Trophoblast cell (in vitro differentiated cells and primary cell): ENCODE measurements around the gene MED23.
"Not testable (repeated sequence)": the region's sequence is repeated elsewhere in the genome, so short reads cannot be mapped to it uniquely, and the experiment has no call there.

Source experiments
- DNase-seq, 2 donors: peaks; one replicate each; pipeline ENCODE4 v3.0.0-alpha.2; 2016
- H2AFZ ChIP-seq: 2 replicates; pipeline ENCODE4 v1.6.1; 2013; ENCODE audit warnings: low read length, moderate library complexity, mild to moderate bottlenecking; ENCODE audit not compliant: insufficient read depth, poor library complexity
- H2AK5ac ChIP-seq: 2 replicates; pipeline ENCODE4 v1.6.1; 2013; ENCODE audit warnings: mild to moderate bottlenecking, low read length
- H2BK120ac ChIP-seq: 2 replicates; pipeline ENCODE4 v1.6.1; 2013; ENCODE audit warnings: low read length, mild to moderate bottlenecking, moderate library complexity; ENCODE audit not compliant: insufficient read depth, poor library complexity
- H2BK12ac ChIP-seq: 2 replicates; pipeline ENCODE4 v1.6.1; 2013; ENCODE audit warnings: mild to moderate bottlenecking, low read length, moderate library complexity
- H2BK5ac ChIP-seq: 2 replicates; pipeline ENCODE4 v1.6.1; 2013; ENCODE audit warnings: low read length, low read depth, moderate library complexity, mild to moderate bottlenecking; ENCODE audit not compliant: poor library complexity
- H3K14ac ChIP-seq: 2 replicates; pipeline ENCODE4 v1.6.1; 2013; ENCODE audit warnings: mild to moderate bottlenecking, low read length
- H3K18ac ChIP-seq: 2 replicates; pipeline ENCODE4 v1.6.1; 2013; ENCODE audit warnings: mild to moderate bottlenecking, low read length
- H3K23ac ChIP-seq: 2 replicates; pipeline ENCODE4 v1.6.1; 2013; ENCODE audit warnings: low read length
- H3K27ac ChIP-seq: 2 replicates; pipeline ENCODE4 v1.5.1; 2013; ENCODE audit warnings: low read depth, mild to moderate bottlenecking, inconsistent platforms, low read length, moderate library complexity
- H3K27me3 ChIP-seq: 2 replicates; pipeline ENCODE4 v1.6.1; 2013; ENCODE audit warnings: inconsistent platforms, mild to moderate bottlenecking, low read length, moderate library complexity; ENCODE audit not compliant: insufficient read depth
- H3K36me3 ChIP-seq, 2 experiments: 1 replicate in 1 of 2; 2 replicates in 1 of 2; pipeline ENCODE4 v1.6.1; 2013; ENCODE audit warnings: low read length in 2 of 2, mild to moderate bottlenecking in 2 of 2, moderate library complexity in 1 of 2; ENCODE audit not compliant: insufficient read depth in 2 of 2, control insufficient read depth in 1 of 2
- H3K4ac ChIP-seq: 2 replicates; pipeline ENCODE4 v1.6.1; 2013; ENCODE audit warnings: low read depth, mild to moderate bottlenecking, low read length, moderate library complexity
- H3K4me1 ChIP-seq, 2 experiments: 1 replicate in 1 of 2; 2 replicates in 1 of 2; pipeline ENCODE4 v1.6.1; 2013; ENCODE audit warnings: low read length in 2 of 2, mild to moderate bottlenecking in 2 of 2, moderate library complexity in 1 of 2; ENCODE audit not compliant: insufficient read depth in 2 of 2, control insufficient read depth in 1 of 2
- H3K4me2 ChIP-seq: 2 replicates; pipeline ENCODE4 v1.6.1; 2013; ENCODE audit warnings: inconsistent platforms, mild to moderate bottlenecking, low read length, moderate library complexity
- H3K4me3 ChIP-seq: 2 replicates; pipeline ENCODE4 v1.5.1; 2013; ENCODE audit warnings: mild to moderate bottlenecking, low read depth, low read length, inconsistent platforms
- H3K79me1 ChIP-seq: one replicate; pipeline ENCODE4 v1.6.1; 2013; ENCODE audit warnings: low read length
- H3K79me2 ChIP-seq: 2 replicates; pipeline ENCODE4 v1.6.1; 2013; ENCODE audit warnings: low read length, mild to moderate bottlenecking; ENCODE audit not compliant: control insufficient read depth, insufficient read depth, poor library complexity
- H3K9ac ChIP-seq: 2 replicates; pipeline ENCODE4 v1.6.1; 2013; ENCODE audit warnings: mild to moderate bottlenecking, low read length
- H3K9me3 ChIP-seq: 2 replicates; pipeline ENCODE4 v1.6.1; 2013; ENCODE audit warnings: low read depth, mild to moderate bottlenecking, control low read depth, inconsistent platforms, low read length; ENCODE audit not compliant: insufficient read depth
- H4K12ac ChIP-seq: 2 replicates; pipeline ENCODE4 v1.6.1; 2013; ENCODE audit warnings: low read depth, mild to moderate bottlenecking, low read length, moderate library complexity
- H4K8ac ChIP-seq: 2 replicates; pipeline ENCODE4 v1.6.1; 2013; ENCODE audit warnings: low read depth, mild to moderate bottlenecking, low read length, moderate library complexity
- H4K91ac ChIP-seq: one replicate; pipeline ENCODE4 v1.6.1; 2013; ENCODE audit warnings: low read depth, mild to moderate bottlenecking, low read length, moderate library complexity
- WGBS: extraction: QIAGEN DNeasy Blood & Tissue Kit; methylation state at CpG from one replicate; pipeline ENCODE4 v1.1.7; 2013; ENCODE audit warnings: missing lambda C conversion rate; ENCODE audit not compliant: insufficient read length, insufficient coverage; ENCODE audit errors: extremely low coverage; 5-methylcytosine and 5-hydroxymethylcytosine counted together

Gene MED23

DNA sequence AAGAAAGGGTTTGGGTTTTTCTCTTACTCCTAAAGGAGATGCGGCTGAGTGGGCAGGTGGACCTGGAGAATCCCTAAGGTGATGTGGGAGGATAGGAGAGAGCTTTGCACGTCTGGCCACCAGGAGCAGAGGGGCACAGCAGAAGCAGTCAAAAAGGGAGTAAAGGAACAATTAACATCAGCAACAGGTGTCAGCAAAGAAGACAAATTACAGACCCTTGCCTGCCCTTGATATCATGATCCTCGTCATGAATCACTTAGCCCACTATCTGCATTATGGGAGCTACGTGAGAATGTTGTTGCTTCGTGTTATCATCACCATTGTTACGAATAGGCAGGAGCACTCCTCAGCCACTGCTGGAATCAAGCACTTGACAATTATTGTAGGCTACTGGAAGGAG, 80.6 kb downstream of the MED23 start:
- Histone ChIP-seq H2AK5ac (no peak overlapping the region), H2BK5ac (no peak overlapping the region), H3K9ac (no peak overlapping the region), H4K91ac (no peak overlapping the region), H3K79me1 (no peaks in the 10 kb centered on the region), H3K4me2 (no peak overlapping the region), H3K36me3 (no peaks in the 10 kb centered on the region), H3K4me3 (no peak overlapping the region), H3K79me2 (no peaks in the 10 kb centered on the region), H3K4me1 (no peaks in the 10 kb centered on the region), H2AFZ (no peak overlapping the region), H3K14ac (no peak overlapping the region), H3K9me3 (no peaks in the 10 kb centered on the region), H3K4ac (no peak overlapping the region), H3K27me3 (no peaks in the 10 kb centered on the region), H2BK120ac (no peak overlapping the region), H3K27ac (no peak overlapping the region), H2BK12ac (no peak overlapping the region), H4K12ac (no peak overlapping the region), H3K23ac (no peak overlapping the region), H3K18ac (no peak overlapping the region), H4K8ac (no peak overlapping the region)
- no CpG with 5 or more reads among the region's 6 CpGs for WGBS
- no peak for DNase-seq

DNA sequence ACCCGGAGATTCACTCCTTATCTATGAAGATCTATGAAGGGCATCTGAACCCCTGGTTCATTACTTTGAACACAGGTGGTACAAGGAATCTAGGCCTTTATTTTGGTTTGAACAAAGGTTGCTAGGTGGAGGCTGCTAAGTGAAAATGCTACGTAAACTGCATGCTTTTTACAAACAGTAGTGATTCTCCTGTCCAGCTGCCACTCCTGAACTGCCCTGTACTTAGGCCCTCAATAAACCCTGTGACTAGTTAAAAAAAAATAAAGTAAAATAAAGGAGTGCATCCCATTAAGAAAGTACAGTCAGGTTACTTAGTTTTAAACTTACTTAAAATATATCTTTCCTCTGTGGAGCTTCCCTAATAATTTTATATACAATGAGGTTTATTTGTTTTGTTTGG, 82.7 kb downstream of the MED23 start:
- Histone ChIP-seq H2BK12ac (no peak overlapping the region), H3K79me1 (no peaks in the 10 kb centered on the region), H3K4me3 (no peak overlapping the region), H3K9me3 (no peaks in the 10 kb centered on the region), H4K12ac (no peak overlapping the region), H3K27ac (no peak overlapping the region), H3K4me1 (no peaks in the 10 kb centered on the region), H2BK5ac (no peak overlapping the region), H3K79me2 (no peaks in the 10 kb centered on the region), H3K9ac (no peak overlapping the region), H3K4me2 (no peak overlapping the region), H4K91ac (no peak overlapping the region), H2AK5ac (no peak overlapping the region), H3K18ac (no peak overlapping the region), H2BK120ac (no peak overlapping the region), H3K36me3 (no peaks in the 10 kb centered on the region), H3K4ac (no peak overlapping the region), H4K8ac (no peak overlapping the region), H2AFZ (no peak overlapping the region), H3K27me3 (no peaks in the 10 kb centered on the region), H3K23ac (no peak overlapping the region), H3K14ac (no peak overlapping the region)
- no peak for DNase-seq
- WGBS: no CpG with 5 or more reads among the region's 2 CpGs

DNA sequence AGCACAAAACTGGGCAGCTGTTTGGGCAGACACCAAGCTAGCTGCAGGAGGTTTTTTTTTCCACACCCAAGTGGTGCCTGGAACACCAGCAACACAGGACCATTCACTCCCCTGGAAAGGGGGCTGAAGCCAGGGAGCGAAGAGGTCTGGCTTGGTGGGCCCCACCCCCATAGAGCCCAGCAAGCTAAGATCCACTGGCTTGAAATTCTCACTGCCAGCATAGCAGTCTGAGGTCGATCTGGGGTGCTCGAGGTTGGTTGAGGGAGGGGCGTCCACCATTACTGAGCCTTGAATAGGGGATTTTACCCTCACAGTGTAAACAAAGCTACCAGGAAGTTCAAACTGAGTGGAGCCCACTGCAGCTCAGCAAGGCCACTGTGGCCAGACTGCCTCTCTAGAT, 89.4 kb downstream of the MED23 start:
- H4K91ac ChIP-seq, H3K27me3 ChIP-seq, H2BK12ac ChIP-seq, H3K79me2 ChIP-seq, H4K12ac ChIP-seq, DNase-seq, H3K4me3 ChIP-seq, H3K79me1 ChIP-seq, H3K9ac ChIP-seq, H3K4me1 ChIP-seq, H3K27ac ChIP-seq, H3K4me2 ChIP-seq, H3K18ac ChIP-seq, H3K9me3 ChIP-seq, H4K8ac ChIP-seq, H2BK120ac ChIP-seq, H2BK5ac ChIP-seq, H3K36me3 ChIP-seq, H3K23ac ChIP-seq, H3K14ac ChIP-seq, H3K4ac ChIP-seq, H2AK5ac ChIP-seq, H2AFZ ChIP-seq: not testable (repeated sequence)
- no CpG with 5 or more reads among the region's 4 CpGs for WGBS

DNA sequence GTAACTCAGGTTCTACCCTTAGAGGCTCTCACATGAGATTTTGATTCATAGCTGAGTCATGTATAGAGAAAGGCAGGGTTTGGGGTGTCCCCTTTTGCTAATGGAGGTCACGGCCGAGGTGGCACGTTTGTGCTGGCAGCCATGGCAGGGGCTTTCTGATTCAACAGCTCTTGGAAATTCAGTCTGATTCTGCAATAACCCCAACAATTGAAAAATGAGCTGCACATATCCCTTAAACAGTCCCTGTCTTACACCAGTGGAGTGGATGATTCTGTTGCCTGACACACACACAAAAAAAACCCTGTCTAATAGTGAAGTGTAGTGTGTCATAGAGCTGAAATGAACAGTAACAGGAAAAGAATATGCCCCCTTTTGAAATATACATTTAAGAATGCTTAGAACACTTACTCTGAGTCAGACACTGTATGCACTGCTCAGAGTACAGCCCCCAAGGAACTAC, 95.4 kb downstream of the MED23 start:
- Histone ChIP-seq H3K9ac (no peak overlapping the region), H4K91ac (no peak overlapping the region), H3K27me3 (no peaks in the 10 kb centered on the region), H4K8ac (no peak overlapping the region), H2AK5ac (no peak overlapping the region), H2BK12ac (no peak overlapping the region), H3K79me1 (no peaks in the 10 kb centered on the region), H3K9me3 (no peaks in the 10 kb centered on the region), H3K27ac (no peak overlapping the region), H2BK5ac (no peak overlapping the region), H3K36me3 (no peaks in the 10 kb centered on the region), H3K4me1 (no peaks in the 10 kb centered on the region), H3K4me2 (no peak overlapping the region), H3K18ac (no peak overlapping the region), H2AFZ (no peak overlapping the region), H2BK120ac (no peak overlapping the region), H3K4me3 (no peak overlapping the region), H4K12ac (no peak overlapping the region), H3K79me2 (no peaks in the 10 kb centered on the region), H3K23ac (no peak overlapping the region), H3K14ac (no peak overlapping the region), H3K4ac (no peak overlapping the region)
- DNase-seq: no peak
- no CpG with 5 or more reads among the region's 3 CpGs for WGBS
